Mesenchymal stem cell (in vitro differentiated cells and primary cell): ENCODE results near the gene ITGAV.
A peak's percentile ranks its signal among the peaks of the same experiment; 100 is the strongest.

Source experiments
- DNase-seq: peaks from one replicate; pipeline ENCODE4 v3.0.0-alpha.2; 2013
- H2AFZ ChIP-seq: one replicate; pipeline ENCODE4 v1.6.1; 2013; ENCODE audit warnings: low read depth, mild to moderate bottlenecking, control low read depth, inconsistent platforms, low read length, moderate library complexity
- H2AK5ac ChIP-seq: 2 replicates; pipeline ENCODE4 v1.6.1; 2013; ENCODE audit warnings: low read length, moderate library complexity, mild to moderate bottlenecking, inconsistent platforms; ENCODE audit not compliant: severe bottlenecking
- H2BK120ac ChIP-seq: one replicate; pipeline ENCODE4 v1.6.1; 2013; ENCODE audit warnings: low read depth, mild to moderate bottlenecking, inconsistent platforms, low read length, moderate library complexity
- H2BK12ac ChIP-seq, 2 experiments: one replicate each; pipeline ENCODE4 v1.6.1; 2013; ENCODE audit warnings: inconsistent platforms in 2 of 2, low read length in 2 of 2, mild to moderate bottlenecking in 2 of 2, moderate library complexity in 2 of 2, control low read depth in 1 of 2
- H2BK15ac ChIP-seq: one replicate; pipeline ENCODE4 v1.6.1; 2013; ENCODE audit warnings: mild to moderate bottlenecking, low read depth, inconsistent platforms; ENCODE audit not compliant: poor library complexity, severe bottlenecking
- H2BK5ac ChIP-seq: 2 replicates; pipeline ENCODE4 v1.6.1; 2013; ENCODE audit warnings: low read depth, mild to moderate bottlenecking, low read length, control low read depth, inconsistent platforms; ENCODE audit not compliant: poor library complexity, severe bottlenecking
- H3K14ac ChIP-seq, 2 experiments: one replicate each; pipeline ENCODE4 v1.6.1; 2013; ENCODE audit warnings: inconsistent platforms in 2 of 2, low read length in 2 of 2, control low read depth in 1 of 2, mild to moderate bottlenecking in 1 of 2, moderate library complexity in 1 of 2
- H3K18ac ChIP-seq, 2 experiments: one replicate each; pipeline ENCODE4 v1.6.1; 2013; ENCODE audit warnings: inconsistent platforms in 2 of 2, low read length in 2 of 2, control low read depth in 1 of 2, low read depth in 1 of 2, mild to moderate bottlenecking in 1 of 2
- H3K23ac ChIP-seq, 2 experiments: one replicate each; pipeline ENCODE4 v1.6.1; 2013; ENCODE audit warnings: inconsistent platforms in 2 of 2, low read length in 2 of 2, mild to moderate bottlenecking in 2 of 2, moderate library complexity in 2 of 2, control low read depth in 1 of 2
- H3K27ac ChIP-seq: 2 replicates; pipeline ENCODE4 v1.5.1; 2013; ENCODE audit warnings: mild to moderate bottlenecking, moderate library complexity, low read length, control low read depth, inconsistent platforms; ENCODE audit not compliant: poor library complexity, severe bottlenecking
- H3K27me3 ChIP-seq, 2 experiments: 2 replicates each; pipeline versions ENCODE4 v1.6.1 to v1.7.0; 2013; ENCODE audit warnings: low read length in 2 of 2, mild to moderate bottlenecking in 2 of 2, moderate library complexity in 2 of 2, control low read depth in 1 of 2, inconsistent platforms in 1 of 2; ENCODE audit not compliant: control insufficient read depth in 1 of 2, insufficient read depth in 1 of 2
- H3K36me3 ChIP-seq, 2 experiments: 2 replicates each; pipeline versions ENCODE4 v1.6.1 to v1.7.0; 2013; ENCODE audit warnings: low read length in 2 of 2, control low read depth in 1 of 2, inconsistent platforms in 1 of 2, low read depth in 1 of 2, mild to moderate bottlenecking in 1 of 2; ENCODE audit not compliant: insufficient read depth in 2 of 2, control insufficient read depth in 1 of 2
- H3K4ac ChIP-seq, 2 experiments: one replicate each; pipeline ENCODE4 v1.6.1; 2013; ENCODE audit warnings: inconsistent platforms in 2 of 2, low read length in 2 of 2, mild to moderate bottlenecking in 2 of 2, moderate library complexity in 2 of 2, control low read depth in 1 of 2, low read depth in 1 of 2
- H3K4me1 ChIP-seq: 2 replicates; pipeline ENCODE4 v1.6.1; 2013; ENCODE audit warnings: low read depth, low read length, control low read depth; ENCODE audit not compliant: control insufficient read depth, insufficient read depth
- H3K4me2 ChIP-seq: 2 replicates; pipeline ENCODE4 v1.6.1; 2013; ENCODE audit warnings: low read length, mild to moderate bottlenecking, inconsistent platforms; ENCODE audit not compliant: poor library complexity, severe bottlenecking
- H3K4me3 ChIP-seq, 2 experiments: 2 replicates each; pipeline versions ENCODE4 v1.5.1 to v1.7.0; 2013; ENCODE audit warnings: low read length in 2 of 2, mild to moderate bottlenecking in 2 of 2, control low read depth in 1 of 2, low read depth in 1 of 2; ENCODE audit not compliant: insufficient read depth in 1 of 2
- H3K79me1 ChIP-seq: replicated peaks from 2 replicates; pipeline ENCODE4 v1.6.1; 2013; ENCODE audit warnings: mild to moderate bottlenecking, control low read depth, low read length, inconsistent platforms; ENCODE audit not compliant: poor library complexity, severe bottlenecking
- H3K9ac ChIP-seq: 2 replicates; pipeline ENCODE4 v1.7.0; 2013; ENCODE audit warnings: mild to moderate bottlenecking, low read length, moderate library complexity
- H3K9me3 ChIP-seq: 2 replicates; pipeline ENCODE4 v1.7.0; 2013; ENCODE audit warnings: mild to moderate bottlenecking, low read length; ENCODE audit not compliant: control insufficient read depth
- H4K8ac ChIP-seq: one replicate; pipeline ENCODE4 v1.6.1; 2013; ENCODE audit warnings: inconsistent platforms, mild to moderate bottlenecking, low read length, moderate library complexity
- H4K91ac ChIP-seq: one replicate; pipeline ENCODE4 v1.6.1; 2013; ENCODE audit warnings: mild to moderate bottlenecking, low read length, inconsistent platforms
- WGBS: methylation state at CpG from one replicate; pipeline ENCODE4 v1.1.7; 2013; ENCODE audit warnings: mixed read lengths; 5-methylcytosine and 5-hydroxymethylcytosine counted together

The ITGAV gene

GRCh38 chr2:186544255-186544675 lies 45.6 kb upstream of the ITGAV start:
- no peak overlapping the region for H2BK120ac ChIP-seq
- H3K4ac ChIP-seq: no peak overlapping the region
- no peak overlapping the region for H3K18ac ChIP-seq
- no peak overlapping the region for H2AK5ac ChIP-seq
- peak overlapping the region; percentile 99 for H3K27ac ChIP-seq
- no peaks in the 10 kb centered on the region for H3K9me3 ChIP-seq
- H2AFZ ChIP-seq: no peak overlapping the region
- peak overlapping the region; percentile 88 for H2BK5ac ChIP-seq
- H3K79me1 ChIP-seq: no peaks in the 10 kb centered on the region
- H2BK15ac ChIP-seq: no peak overlapping the region
- H3K14ac ChIP-seq: no peak overlapping the region
- peak overlapping the region in 1 of 2 experiments; percentile 55 for H3K4me3 ChIP-seq
- H3K36me3 ChIP-seq: no peaks in the 10 kb centered on the region
- no peak overlapping the region for H2BK12ac ChIP-seq
- peaks cover 2% of the 10 kb centered on the region for H3K4me1 ChIP-seq
- no peak overlapping the region for H4K91ac ChIP-seq
- WGBS: 0% methylated on average over 1 of the region's 1 CpG
- no peak overlapping the region for H4K8ac ChIP-seq
- no peak overlapping the region for H3K4me2 ChIP-seq
- DNase-seq: peak; percentile 98
- peak overlapping the region; percentile 94 for H3K9ac ChIP-seq
- no peak overlapping the region for H3K23ac ChIP-seq
- H3K27me3 ChIP-seq: no peaks in the 10 kb centered on the region

- H3K9ac ChIP-seq: no peak overlapping the region
- no peak overlapping the region for H2BK120ac ChIP-seq
- H3K27ac ChIP-seq: no peak overlapping the region
- no peak overlapping the region for H4K8ac ChIP-seq
- H2BK12ac ChIP-seq: peak overlapping the region in 1 of 2 experiments; percentile 28
- no peak overlapping the region for H2BK5ac ChIP-seq
- no peak overlapping the region for H4K91ac ChIP-seq
- 0% methylated on average over 1 of the region's 1 CpG for WGBS
- H3K14ac ChIP-seq: no peak overlapping the region
- H3K27me3 ChIP-seq: no peaks in the 10 kb centered on the region
- H3K9me3 ChIP-seq: no peaks in the 10 kb centered on the region
- H3K4ac ChIP-seq: no peak overlapping the region
- H3K36me3 ChIP-seq: no peaks in the 10 kb centered on the region
- H3K4me1 ChIP-seq: peaks cover 2% of the 10 kb centered on the region
- no peak overlapping the region for H2BK15ac ChIP-seq
- no peak overlapping the region for H3K23ac ChIP-seq
- H2AFZ ChIP-seq: no peak overlapping the region
- no peaks in the 10 kb centered on the region for H3K79me1 ChIP-seq
- H2AK5ac ChIP-seq: no peak overlapping the region
- no peak overlapping the region for H3K4me2 ChIP-seq
- no peak overlapping the region for H3K4me3 ChIP-seq
- H3K18ac ChIP-seq: no peak overlapping the region
- DNase-seq: no peak
Measured at GRCh38 chr2:186546846-186547245, 43.0 kb upstream of the ITGAV start.

- Histone ChIP-seq H3K36me3 (no peaks in the 10 kb centered on the region), H2BK15ac (no peak overlapping the region), H3K9me3 (no peaks in the 10 kb centered on the region), H3K18ac (peak overlapping the region in 1 of 2 experiments; percentile 49), H3K27me3 (no peaks in the 10 kb centered on the region), H3K79me1 (no peaks in the 10 kb centered on the region), H3K27ac (peak overlapping the region; percentile 6), H2AK5ac (no peak overlapping the region), H2BK120ac (no peak overlapping the region), H4K8ac (no peak overlapping the region), H4K91ac (no peak overlapping the region), H2BK12ac (no peak overlapping the region), H3K14ac (no peak overlapping the region), H2BK5ac (no peak overlapping the region), H3K4me2 (no peak overlapping the region), H3K4me1 (no peaks in the 10 kb centered on the region), H3K4ac (no peak overlapping the region), H2AFZ (no peak overlapping the region), H3K4me3 (no peak overlapping the region), H3K9ac (no peak overlapping the region), H3K23ac (no peak overlapping the region)
- 65% methylated on average over 5 of the region's 8 CpGs for WGBS
- DNase-seq: no peak
Measured at GRCh38 chr2:186551323-186552050, 38.4 kb upstream of the ITGAV start.

- Histone ChIP-seq H3K4me1 (no peaks in the 10 kb centered on the region), H4K91ac (no peak overlapping the region)
Measured at GRCh38 chr2:186554429-186554828, 35.4 kb upstream of the ITGAV start.

More at GRCh38 chr2:186554429-186554828, 35.4 kb upstream of the ITGAV start:
- H2BK15ac ChIP-seq: no peak overlapping the region
- H3K14ac ChIP-seq: no peak overlapping the region
- no peaks in the 10 kb centered on the region for H3K27me3 ChIP-seq
- no peak overlapping the region for H2BK120ac ChIP-seq
- H3K4me2 ChIP-seq: no peak overlapping the region
- no peak overlapping the region for H3K4ac ChIP-seq
- DNase-seq: peak; percentile 72
- no peak overlapping the region for H2BK5ac ChIP-seq
- no peak overlapping the region for H2BK12ac ChIP-seq
- no peak overlapping the region for H3K4me3 ChIP-seq
- H2AK5ac ChIP-seq: no peak overlapping the region
- no peak overlapping the region for H3K23ac ChIP-seq
- WGBS: 33% methylated on average over 1 of the region's 1 CpG
- H3K9me3 ChIP-seq: no peaks in the 10 kb centered on the region
- no peaks in the 10 kb centered on the region for H3K36me3 ChIP-seq
- no peak overlapping the region for H2AFZ ChIP-seq
- H4K8ac ChIP-seq: no peak overlapping the region
- no peak overlapping the region for H3K27ac ChIP-seq
- no peaks in the 10 kb centered on the region for H3K79me1 ChIP-seq
- H3K18ac ChIP-seq: no peak overlapping the region
- H3K9ac ChIP-seq: no peak overlapping the region
